Measurements from ENCODE around the gene HOXA13.

Gene HOXA13

DNA sequence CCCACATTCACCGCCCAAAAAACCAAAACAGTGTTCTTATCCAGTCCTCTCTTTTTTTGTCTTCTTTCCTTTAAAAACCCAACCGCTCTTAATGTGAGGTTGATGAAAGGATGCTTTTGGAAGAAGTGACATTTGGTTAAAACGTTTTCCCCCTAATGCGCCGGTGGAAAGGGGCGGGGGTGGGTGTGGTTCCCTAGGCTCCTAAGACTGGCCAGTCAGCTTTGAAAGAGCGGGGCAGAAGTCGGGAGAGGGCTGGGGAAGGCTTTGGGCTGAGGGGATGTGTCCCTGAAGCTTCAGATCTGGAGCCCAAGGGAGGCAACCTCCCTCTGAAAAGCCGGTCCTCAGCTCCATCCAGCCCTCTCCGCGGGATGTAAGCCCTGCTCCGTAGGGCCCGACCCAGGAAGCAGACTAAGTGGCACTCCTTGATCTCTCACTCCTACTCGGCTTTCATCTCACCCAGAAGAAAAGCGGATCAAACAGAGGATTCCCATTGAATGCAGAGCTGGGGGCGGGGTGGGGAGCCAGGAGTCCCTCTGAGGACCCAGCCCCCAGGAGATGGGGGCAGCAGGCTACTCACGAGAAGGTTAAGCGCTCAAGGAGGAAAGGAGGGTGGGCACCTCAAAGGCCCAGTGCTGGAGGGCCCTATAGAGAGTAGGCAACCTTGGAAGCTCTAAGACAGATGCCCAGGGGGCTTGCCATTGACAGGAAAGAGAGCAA is 40.3 kb upstream of the HOXA13 start:
- H3K36me3 ChIP-seq (ENCODE audit: insufficient read depth, insufficient read length, low read length), result no peaks in the 10 kb centered on the region
- H3K4me1 ChIP-seq (ENCODE audit: insufficient read depth, insufficient read length), result peaks cover 32% of the 10 kb centered on the region
- TF ChIP-seq ZNF274 (IDR thresholded peaks at IDR 0.05; ENCODE audit: low read depth, low read length) (no peak), SUZ12 (IDR thresholded peaks at IDR 0.05; ENCODE audit: extremely low read depth, insufficient read depth, insufficient read length) (no peak), YY1 (IDR thresholded peaks at IDR 0.05; ENCODE audit: insufficient read depth, insufficient read length) (no peak)
- DNase-seq (ENCODE audit: low read depth, low spot score), result no peak
- peak overlapping the region; percentile 3 for H3K9ac ChIP-seq (ENCODE audit: insufficient read length, low read depth)
- peak overlapping the region; percentile 1 for H3K4me3 ChIP-seq (ENCODE audit: insufficient read length, low read depth)
- H3K27me3 ChIP-seq (ENCODE audit: insufficient read depth, insufficient read length), result peaks cover 98% of the 10 kb centered on the region
- no peaks in the 10 kb centered on the region for H3K9me3 ChIP-seq (ENCODE audit: insufficient read depth, low read length)

DNA sequence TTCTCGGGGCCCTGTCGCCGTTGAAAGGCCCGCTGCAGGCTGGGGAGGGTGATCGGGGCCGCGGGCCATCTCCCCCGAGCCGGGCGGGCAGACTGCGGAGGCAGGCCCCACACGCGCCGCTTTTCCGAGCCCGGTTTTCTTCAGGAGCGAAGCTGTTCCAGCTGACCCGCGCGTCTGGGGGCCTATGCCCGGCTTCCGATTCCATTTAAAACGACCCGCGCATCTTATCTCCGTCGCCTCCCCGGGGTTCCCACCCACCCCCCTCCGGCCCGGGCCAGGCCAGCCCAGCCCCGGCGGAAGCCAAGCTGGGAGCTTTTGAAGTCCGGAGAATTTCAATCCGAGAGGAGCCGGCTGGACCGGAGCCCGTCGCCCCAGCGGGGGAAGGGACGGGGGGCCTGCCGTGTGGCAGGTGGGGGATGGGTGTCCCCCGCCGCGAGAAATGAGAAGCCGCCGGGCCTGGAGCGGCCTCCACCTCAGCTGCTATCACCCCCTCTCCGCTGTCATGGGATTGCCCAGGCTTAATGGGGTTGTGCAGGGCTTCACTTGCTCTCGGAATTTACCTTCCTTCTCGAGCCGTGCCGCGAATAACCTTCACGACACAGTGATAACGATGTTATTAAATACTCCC is 39.6 kb upstream of the HOXA13 start:
- peaks cover 98% of the 10 kb centered on the region for H3K27me3 ChIP-seq (ENCODE audit: insufficient read depth, insufficient read length)
- H3K9ac ChIP-seq (ENCODE audit: insufficient read length, low read depth), result peak overlapping the region; percentile 8
- peak overlapping the region; percentile 1 for H3K4me3 ChIP-seq (ENCODE audit: insufficient read length, low read depth)
- TF ChIP-seq YY1 (IDR thresholded peaks at IDR 0.05; ENCODE audit: insufficient read depth, insufficient read length), result no peak
- no peak for TF ChIP-seq SUZ12 (IDR thresholded peaks at IDR 0.05; ENCODE audit: extremely low read depth, insufficient read depth, insufficient read length)
- TF ChIP-seq ZNF274 (IDR thresholded peaks at IDR 0.05; ENCODE audit: low read depth, low read length), result no peak
- DNase-seq (ENCODE audit: low read depth, low spot score), result no peak
- no peaks in the 10 kb centered on the region for H3K9me3 ChIP-seq (ENCODE audit: insufficient read depth, low read length)
- H3K4me1 ChIP-seq (ENCODE audit: insufficient read depth, insufficient read length), result peaks cover 31% of the 10 kb centered on the region
- no peaks in the 10 kb centered on the region for H3K36me3 ChIP-seq (ENCODE audit: insufficient read depth, insufficient read length, low read length)

DNA sequence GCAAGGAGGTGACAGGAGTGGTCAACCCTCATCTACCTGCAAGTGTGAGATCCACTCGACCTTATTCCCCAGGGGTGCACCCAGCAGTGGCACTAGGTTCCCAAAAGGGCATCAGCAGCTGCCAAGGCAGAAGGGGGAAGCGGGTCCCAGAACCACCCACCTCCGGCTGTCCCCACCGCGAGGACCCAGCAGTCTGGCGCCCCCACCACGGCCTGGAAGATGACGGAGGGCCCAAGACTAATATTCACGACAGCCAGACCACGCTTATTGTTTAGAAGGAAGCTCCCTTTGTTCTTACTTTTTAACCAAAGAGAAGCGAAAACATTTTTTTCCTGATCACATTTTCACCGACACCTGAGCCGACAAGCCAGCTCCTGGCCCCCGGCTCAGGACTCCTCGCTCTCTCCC is 39.1 kb upstream of the HOXA13 start:
- Histone ChIP-seq H3K27me3 (ENCODE audit: insufficient read depth, insufficient read length) (peaks cover 98% of the 10 kb centered on the region), H3K9me3 (ENCODE audit: insufficient read depth, low read length) (no peaks in the 10 kb centered on the region), H3K36me3 (ENCODE audit: insufficient read depth, insufficient read length, low read length) (no peaks in the 10 kb centered on the region), H3K4me1 (ENCODE audit: insufficient read depth, insufficient read length) (peaks cover 31% of the 10 kb centered on the region), H3K4me3 (ENCODE audit: insufficient read length, low read depth) (no peak overlapping the region), H3K9ac (ENCODE audit: insufficient read length, low read depth) (peak overlapping the region; percentile 8)
- TF ChIP-seq ZNF274 (IDR thresholded peaks at IDR 0.05; ENCODE audit: low read depth, low read length), result no peak
- DNase-seq (ENCODE audit: low read depth, low spot score), result no peak

DNA sequence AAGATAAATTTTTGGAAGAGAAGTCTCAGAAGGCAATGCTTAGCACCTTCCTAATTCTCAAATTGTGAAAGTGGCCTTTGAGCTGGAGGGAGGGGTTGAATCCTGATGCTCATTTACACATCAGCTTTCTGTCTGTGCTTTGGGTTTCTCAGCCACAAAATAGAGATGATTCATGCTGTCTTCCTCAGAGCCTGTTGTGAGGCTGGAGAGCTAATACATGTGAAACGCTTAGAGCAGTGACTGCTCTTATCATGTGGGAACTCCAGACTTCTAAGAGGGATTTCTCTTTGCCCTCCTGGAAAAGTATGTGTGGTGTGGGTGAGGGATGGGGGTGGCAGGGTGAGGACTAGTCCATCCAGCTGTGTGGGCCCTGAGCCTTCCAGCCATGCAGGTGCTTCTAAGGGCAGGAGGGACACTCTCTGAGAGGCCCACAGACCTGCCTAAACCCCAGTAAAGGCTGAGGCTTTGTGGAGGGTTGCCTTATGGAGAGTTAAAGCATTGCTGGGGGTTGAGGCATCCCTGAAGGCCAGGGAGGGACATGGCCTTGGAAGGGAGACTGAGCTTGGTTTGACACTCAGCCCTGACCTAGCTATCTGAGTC is 37.9 kb upstream of the HOXA13 start:
- H3K36me3 ChIP-seq (ENCODE audit: insufficient read depth, insufficient read length, low read length), result no peaks in the 10 kb centered on the region
- no peaks in the 10 kb centered on the region for H3K9me3 ChIP-seq (ENCODE audit: insufficient read depth, low read length)
- no peak overlapping the region for H3K9ac ChIP-seq (ENCODE audit: insufficient read length, low read depth)
- DNase-seq (ENCODE audit: low read depth, low spot score), result no peak
- H3K4me3 ChIP-seq (ENCODE audit: insufficient read length, low read depth), result no peak overlapping the region
- H3K4me1 ChIP-seq (ENCODE audit: insufficient read depth, insufficient read length), result peaks cover 26% of the 10 kb centered on the region
- TF ChIP-seq SUZ12 (IDR thresholded peaks at IDR 0.05; ENCODE audit: extremely low read depth, insufficient read depth, insufficient read length), result no peak
- no peak for TF ChIP-seq ZNF274 (IDR thresholded peaks at IDR 0.05; ENCODE audit: low read depth, low read length)
- TF ChIP-seq YY1 (IDR thresholded peaks at IDR 0.05; ENCODE audit: insufficient read depth, insufficient read length), result no peak
- peaks cover 96% of the 10 kb centered on the region for H3K27me3 ChIP-seq (ENCODE audit: insufficient read depth, insufficient read length)

DNA sequence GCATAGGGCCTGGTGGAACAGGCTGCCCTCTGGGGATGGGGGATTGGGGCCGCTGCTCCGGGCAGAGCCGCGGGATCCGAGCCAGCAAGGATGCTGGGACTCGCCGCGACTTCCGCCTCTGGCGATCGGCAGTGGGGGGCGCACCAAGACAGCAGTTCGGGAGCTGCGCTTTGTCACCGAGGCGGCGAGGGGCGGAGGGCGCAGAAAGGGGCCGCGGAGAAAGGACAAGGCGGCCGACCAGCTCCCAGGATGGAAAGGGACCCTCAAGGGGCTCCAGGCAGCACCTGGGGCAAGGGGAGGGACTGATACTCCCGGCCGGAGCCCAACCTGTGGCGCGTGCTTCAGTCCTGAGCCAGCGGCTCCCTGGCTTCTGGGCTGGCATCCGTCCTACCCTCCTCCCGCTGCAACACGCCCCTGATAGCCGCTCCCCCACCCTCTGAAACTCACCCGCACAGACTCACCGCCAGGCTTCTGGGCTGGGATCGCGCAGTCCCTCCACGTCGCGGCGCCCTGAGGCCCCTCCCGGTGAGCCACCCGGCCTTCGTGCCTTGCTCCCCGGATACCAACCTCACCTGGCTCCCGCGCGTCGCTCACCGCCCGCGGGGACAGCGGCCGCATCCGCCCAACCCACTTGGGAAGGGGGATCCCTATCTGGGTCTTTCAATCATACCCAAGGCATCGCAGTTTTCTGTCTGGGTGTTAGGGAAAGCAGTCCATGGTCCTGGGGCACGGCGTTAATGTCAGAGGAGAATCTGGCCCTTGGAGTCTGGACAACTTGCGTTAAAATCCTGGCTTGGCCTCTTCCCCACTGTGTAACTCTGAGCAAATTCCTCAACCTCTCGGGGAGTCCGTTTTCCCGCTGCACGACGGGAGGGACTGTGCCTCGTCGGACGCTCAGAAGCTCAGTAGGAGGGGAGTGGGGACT is 35.8 kb upstream of the HOXA13 start:
- Histone ChIP-seq H3K4me1 (ENCODE audit: insufficient read depth, insufficient read length) (peaks cover 14% of the 10 kb centered on the region), H3K4me3 (ENCODE audit: insufficient read length, low read depth) (peak overlapping the region; percentile 66), H3K27me3 (ENCODE audit: insufficient read depth, insufficient read length) (peaks cover 74% of the 10 kb centered on the region), H3K36me3 (ENCODE audit: insufficient read depth, insufficient read length, low read length) (no peaks in the 10 kb centered on the region), H3K9me3 (ENCODE audit: insufficient read depth, low read length) (no peaks in the 10 kb centered on the region), H3K9ac (ENCODE audit: insufficient read length, low read depth) (peak overlapping the region; percentile 72)
- TF ChIP-seq YY1 (IDR thresholded peaks at IDR 0.05; ENCODE audit: insufficient read depth, insufficient read length), result no peak
- no peak for TF ChIP-seq SUZ12 (IDR thresholded peaks at IDR 0.05; ENCODE audit: extremely low read depth, insufficient read depth, insufficient read length)
- no peak for TF ChIP-seq ZNF274 (IDR thresholded peaks at IDR 0.05; ENCODE audit: low read depth, low read length)
- DNase-seq (ENCODE audit: low read depth, low spot score), result peak; percentile 68

DNA sequence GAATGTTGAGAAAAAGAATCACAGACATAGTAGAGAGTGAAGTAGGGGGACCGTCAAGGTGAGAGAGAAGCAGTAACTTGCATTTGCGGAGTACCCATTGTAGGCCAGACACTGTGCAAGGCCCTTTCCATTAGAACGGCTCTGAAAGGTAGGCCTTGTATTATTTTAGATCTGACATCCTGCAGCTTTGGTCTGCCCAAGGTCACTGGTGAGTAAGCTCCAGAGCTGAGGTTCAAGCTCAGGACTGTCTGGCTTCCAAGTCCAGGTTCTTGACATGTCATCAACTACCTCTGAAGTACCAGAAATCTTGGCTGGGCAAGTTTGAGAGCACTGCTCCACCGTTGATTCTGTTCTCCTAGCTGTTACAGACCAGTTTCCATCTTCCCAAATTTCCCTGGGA is 29.6 kb upstream of the HOXA13 start:
- no peak for TF ChIP-seq ZNF274 (IDR thresholded peaks at IDR 0.05; ENCODE audit: low read depth, low read length)
- no peak for TF ChIP-seq SUZ12 (IDR thresholded peaks at IDR 0.05; ENCODE audit: extremely low read depth, insufficient read depth, insufficient read length)
- TF ChIP-seq YY1 (IDR thresholded peaks at IDR 0.05; ENCODE audit: insufficient read depth, insufficient read length), result no peak
- no peaks in the 10 kb centered on the region for H3K9me3 ChIP-seq (ENCODE audit: insufficient read depth, low read length)
- peaks cover 73% of the 10 kb centered on the region for H3K27me3 ChIP-seq (ENCODE audit: insufficient read depth, insufficient read length)
- H3K4me1 ChIP-seq (ENCODE audit: insufficient read depth, insufficient read length), result no peaks in the 10 kb centered on the region
- no peak overlapping the region for H3K4me3 ChIP-seq (ENCODE audit: insufficient read length, low read depth)
- H3K9ac ChIP-seq (ENCODE audit: insufficient read length, low read depth), result no peak overlapping the region
- H3K36me3 ChIP-seq (ENCODE audit: insufficient read depth, insufficient read length, low read length), result no peaks in the 10 kb centered on the region
- no peak for DNase-seq (ENCODE audit: low read depth, low spot score)
